GM18499 (cell line): ENCODE data around the gene SCYGR3.
"Not testable (repeated sequence)": the region's sequence is repeated elsewhere in the genome, so short reads cannot be mapped to it uniquely, and the experiment has no call there.

ENCODE experiments used
- ATAC-seq: cut with Tn5 transposase; IDR thresholded peaks from one replicate; pipeline ENCODE4 v1.9.1; 2021; ENCODE audit warnings: moderate number of reproducible peaks; ENCODE audit not compliant: insufficient read depth, unreplicated experiment

Gene SCYGR3

DNA sequence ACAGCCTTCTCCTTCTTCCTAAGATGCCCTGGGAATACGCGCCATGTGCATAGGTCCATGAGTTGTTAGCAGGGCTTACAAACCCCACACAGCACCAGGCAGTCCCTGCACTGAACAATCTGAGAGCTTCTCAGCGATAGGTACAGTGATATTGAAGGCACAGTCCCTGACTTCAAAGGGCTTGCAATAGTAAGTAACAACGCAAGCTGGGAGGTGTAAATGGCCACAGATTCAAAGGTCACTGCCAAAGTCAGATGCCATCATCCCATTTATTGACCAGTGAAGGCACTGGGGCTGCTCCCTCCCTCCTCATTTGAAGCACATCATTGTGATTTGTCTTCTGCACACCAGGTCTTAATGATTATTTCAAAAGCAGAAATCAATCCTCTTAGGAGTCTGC is 541 bp upstream of the SCYGR3 start:
- ATAC-seq = no peak

DNA sequence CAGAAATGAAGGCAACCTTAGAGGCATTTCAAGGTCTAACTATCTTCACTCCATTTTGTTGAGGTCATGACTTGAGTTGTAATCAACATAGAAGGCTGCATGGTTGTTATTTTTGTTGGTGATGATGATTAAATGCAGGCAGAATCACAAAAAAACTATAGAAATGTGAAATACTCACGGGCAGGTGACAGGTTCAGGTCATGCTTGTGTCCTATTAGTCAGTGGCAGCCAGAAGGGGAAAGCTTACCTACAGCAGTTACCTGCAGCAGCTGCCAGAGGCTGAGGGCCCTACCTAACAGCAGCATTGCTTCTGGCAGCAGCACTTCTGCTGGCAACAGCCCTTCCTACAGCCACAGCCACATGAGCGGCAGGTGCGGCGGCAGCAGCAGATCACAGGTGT is 394 bp downstream of the SCYGR3 start:
- no peak for ATAC-seq

- no peak for ATAC-seq
Observed at GRCh38 chr2:227613272-227613660, 1.4 kb downstream of the SCYGR3 start.

- ATAC-seq = no peak
Observed at GRCh38 chr2:227612546-227613271, 1.9 kb downstream of the SCYGR3 start.

DNA sequence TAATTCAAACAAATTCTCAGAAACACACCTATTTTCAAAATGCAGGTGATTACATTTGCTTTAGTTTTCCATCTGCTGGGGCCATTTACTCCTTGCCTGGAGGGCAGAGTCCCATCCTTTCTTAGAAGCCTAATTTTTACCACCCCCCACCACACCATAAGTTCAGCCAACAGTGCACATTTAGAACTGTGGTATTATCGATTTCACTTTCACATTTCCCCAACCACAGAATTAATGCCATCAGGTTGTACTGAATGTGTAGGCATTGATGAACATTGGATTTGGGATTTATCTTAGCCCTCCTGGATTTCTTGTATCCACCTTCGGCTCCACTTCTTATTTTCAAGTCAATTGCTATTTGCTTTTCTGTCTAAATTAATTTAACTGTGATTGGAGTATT is 4.5 kb downstream of the SCYGR3 start:
- no peak for ATAC-seq

GRCh38 chr2:227608561-227609338 is 5.9 kb downstream of the SCYGR3 start:
- ATAC-seq = no peak

DNA sequence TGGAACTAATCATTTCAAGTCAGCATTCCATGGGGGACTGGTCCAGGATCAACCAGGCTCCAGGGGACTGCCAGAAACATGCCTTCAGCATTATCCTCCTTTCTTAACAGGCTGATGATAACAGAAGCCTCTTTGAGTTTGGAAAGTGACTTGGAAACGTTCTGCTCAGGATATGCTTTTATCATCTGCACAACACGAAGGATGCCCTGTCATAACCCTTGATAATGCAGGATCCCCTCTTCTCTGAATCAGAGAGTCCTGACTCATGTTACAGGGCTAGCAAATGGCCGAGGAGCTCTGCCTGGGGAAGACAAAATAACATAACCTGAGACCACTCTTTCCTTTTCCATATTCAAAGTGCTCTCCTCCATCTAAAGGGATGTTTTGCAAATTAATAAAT is 6.7 kb downstream of the SCYGR3 start:
- no peak for ATAC-seq

GRCh38 chr2:227606476-227606875 is 8.2 kb downstream of the SCYGR3 start:
- no peak for ATAC-seq

- no peak for ATAC-seq
Observed at GRCh38 chr2:227602358-227602757, 12.3 kb downstream of the SCYGR3 start.

DNA sequence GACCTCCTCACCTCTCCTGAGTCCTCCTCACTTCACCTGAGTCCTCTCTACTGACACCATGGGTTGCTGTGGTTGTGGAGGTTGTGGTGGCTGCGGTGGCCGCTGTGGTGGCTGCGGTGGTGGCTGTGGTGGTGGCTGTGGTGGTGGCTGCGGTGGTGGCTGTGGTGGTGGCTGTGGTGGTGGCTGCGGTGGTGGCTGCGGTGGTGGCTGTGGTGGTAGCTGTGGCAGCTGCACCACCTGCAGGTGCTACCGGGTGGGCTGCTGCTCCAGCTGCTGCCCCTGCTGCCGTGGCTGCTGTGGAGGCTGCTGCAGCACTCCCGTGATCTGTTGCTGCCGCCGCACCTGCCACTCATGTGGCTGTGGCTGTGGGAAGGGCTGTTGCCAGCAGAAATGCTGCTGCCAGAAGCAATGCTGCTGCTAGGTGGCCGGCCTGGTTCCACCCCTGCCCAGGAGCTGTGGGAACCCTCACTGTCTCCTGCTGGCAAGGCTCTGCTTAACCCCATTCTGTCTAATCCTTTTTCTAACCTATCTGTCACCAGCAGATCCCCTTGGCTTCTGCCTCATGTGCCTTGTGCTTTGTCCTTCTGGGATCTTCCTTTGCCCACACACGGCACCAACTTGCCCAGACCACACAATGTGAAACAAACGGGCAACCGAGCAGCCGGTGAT is 15.7 kb downstream of the SCYGR3 start, which contains the start of gene SCYGR2:
Gene SCYGR2, plus strand, starts transcription at position 59 of the 669 bp plus-strand sequence. Its CDS starts 0 bp downstream, at position 59.
- ATAC-seq = not testable (repeated sequence)

DNA sequence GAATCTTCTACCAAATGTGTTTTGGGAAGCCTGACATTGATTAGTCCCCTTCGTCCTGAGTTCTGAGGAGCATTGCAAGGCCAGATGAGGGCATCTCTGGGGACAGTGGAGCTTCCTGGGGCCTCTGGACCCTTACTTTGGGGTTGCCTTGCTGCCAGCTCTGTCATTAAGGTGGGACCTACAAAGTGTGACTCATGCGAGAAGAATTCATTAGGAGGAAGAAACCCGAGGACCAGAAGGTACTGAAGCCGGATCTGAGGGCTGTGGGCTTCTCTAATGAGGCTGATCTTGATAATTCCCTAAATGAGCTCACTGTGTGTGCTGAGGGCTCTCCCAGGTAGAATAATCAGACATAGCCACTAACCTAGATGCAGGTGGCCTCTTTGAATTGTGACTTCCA is 16.6 kb downstream of the SCYGR3 start:
- no peak for ATAC-seq

DNA sequence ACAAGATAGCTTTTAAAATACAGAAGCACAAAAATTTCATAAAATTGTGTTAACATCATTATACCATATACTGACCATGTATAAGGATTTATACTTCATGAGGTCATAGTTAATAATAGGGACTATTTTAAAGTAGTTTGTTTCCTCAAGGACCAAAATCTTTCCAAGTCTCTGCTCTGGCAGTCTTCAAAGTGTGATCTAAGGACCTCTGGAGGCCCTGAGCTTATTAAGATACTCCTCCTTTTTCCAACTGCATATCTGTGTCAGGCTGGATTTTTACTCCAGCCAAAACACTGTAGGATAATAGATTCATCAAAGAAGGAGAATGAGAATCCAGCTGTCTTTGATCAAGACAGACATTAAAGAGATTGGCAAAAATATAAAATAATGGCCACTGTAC is 17.6 kb downstream of the SCYGR3 start:
- ATAC-seq = no peak

GRCh38 chr2:227595797-227596196 is 18.8 kb downstream of the SCYGR3 start:
- no peak for ATAC-seq

- peak; percentile 73 for ATAC-seq
Observed at GRCh38 chr2:227592694-227593387, 21.8 kb downstream of the SCYGR3 start.

DNA sequence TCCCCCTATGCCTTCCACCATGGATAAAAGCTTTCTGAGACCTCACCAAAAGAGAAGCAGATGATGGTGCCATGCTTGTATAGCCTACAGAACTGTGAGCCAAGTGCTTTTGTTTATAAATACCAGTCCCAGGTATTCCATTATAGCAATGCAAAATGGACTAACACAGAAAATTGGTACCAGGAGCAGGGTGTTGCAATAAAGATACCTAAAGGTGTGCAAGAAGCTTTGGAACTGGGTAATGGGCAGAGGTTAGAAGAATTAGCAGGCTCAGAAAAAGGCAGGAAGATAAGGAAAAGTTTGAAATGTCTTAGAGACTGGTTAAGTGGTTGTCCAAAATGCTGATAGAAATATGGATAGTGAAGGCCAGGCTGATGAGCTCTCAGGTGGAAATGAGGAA is 32.3 kb downstream of the SCYGR3 start:
- ATAC-seq = no peak

GRCh38 chr2:227579791-227580190 is 34.8 kb downstream of the SCYGR3 start:
- ATAC-seq = no peak

DNA sequence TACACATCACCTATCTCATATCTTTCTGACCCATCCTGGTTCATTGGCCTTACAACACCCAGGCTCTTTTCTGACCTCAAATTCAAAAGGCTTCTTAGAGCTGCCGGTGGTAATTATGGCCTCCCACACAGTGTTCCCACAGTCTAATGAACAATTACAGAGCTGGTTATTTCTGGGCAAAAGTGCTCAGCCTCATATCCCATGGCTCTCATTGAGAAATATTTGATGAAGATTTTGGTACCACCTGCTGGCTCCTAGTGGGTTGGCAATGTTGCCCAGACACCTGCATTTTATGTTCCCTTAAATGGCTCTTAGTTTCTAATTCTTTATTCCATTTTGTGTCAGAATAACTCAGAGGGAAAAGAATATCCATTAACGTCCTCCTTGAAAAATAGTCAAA is 36.0 kb downstream of the SCYGR3 start:
- no peak for ATAC-seq

GRCh38 chr2:227577555-227577954 is 37.1 kb downstream of the SCYGR3 start:
- ATAC-seq = no peak

GRCh38 chr2:227576812-227577211 is 37.8 kb downstream of the SCYGR3 start:
- no peak for ATAC-seq

GRCh38 chr2:227576110-227576509 is 38.5 kb downstream of the SCYGR3 start:
- no peak for ATAC-seq

DNA sequence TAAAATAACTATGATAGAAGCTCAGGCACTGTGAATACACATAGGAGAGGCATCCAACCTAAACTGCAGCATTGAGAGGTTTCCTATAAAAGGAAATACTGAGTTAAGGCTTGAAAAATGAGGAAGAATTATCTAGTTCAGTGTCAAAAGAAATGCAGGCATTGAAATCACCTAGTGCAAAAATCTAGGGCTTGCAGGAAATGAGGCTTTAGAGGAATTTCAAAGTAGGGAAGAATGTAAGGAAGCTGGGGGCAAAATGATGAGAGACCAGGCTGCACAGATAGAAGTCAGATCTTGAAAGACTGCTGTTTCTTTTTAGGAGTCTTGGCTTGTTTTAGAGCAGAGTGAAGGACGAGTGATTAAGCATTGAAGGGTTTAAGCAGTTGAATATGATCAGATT is 44.0 kb downstream of the SCYGR3 start:
- no peak for ATAC-seq
